HG02943 (cell line): ENCODE results near the gene VPREB1.
"Not testable (repeated sequence)": the region's sequence is repeated elsewhere in the genome, so short reads cannot be mapped to it uniquely, and the experiment has no call there.

ENCODE experiments used
- ATAC-seq: cut with Tn5 transposase; IDR thresholded peaks from one replicate; pipeline ENCODE4 v1.9.1; 2021; ENCODE audit warnings: mild to moderate bottlenecking, low read depth, moderate library complexity; ENCODE audit not compliant: unreplicated experiment

Gene VPREB1

DNA sequence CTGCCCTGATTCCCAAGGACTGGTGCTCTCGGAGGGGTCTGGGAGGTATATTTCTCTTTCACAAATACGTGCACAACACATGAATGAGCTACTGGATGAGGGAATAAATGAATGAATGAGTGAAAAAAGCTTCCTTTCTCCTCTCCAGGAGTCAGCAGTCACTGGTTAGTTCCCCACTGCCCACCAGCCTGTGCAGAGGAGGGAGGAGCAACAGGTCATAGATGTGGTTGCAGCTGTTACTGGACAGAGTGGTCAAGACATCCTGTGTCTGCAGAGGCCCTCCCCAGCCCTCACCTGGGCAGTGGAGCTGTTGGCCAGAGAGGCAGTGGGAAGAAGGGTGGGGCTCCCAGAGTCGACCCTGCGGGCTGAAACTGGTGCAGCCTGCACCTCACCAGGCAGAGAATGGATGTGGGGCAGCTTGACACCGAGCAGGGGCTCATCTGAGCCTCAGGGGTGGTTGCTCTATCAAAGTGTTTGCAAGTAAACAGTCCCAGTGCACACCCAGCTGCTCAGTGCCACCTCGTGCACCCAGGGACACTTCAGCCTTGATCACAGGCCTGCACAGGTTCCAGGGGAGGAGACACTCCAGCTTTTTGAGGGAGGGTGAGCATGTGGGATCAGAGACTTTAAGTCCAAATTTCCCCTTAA lies 1.4 kb upstream of the VPREB1 start:
- ATAC-seq = no peak

GRCh38 chr22:22245256-22245909 lies 797 bp downstream of the VPREB1 start:
- no peak for ATAC-seq

- no peak for ATAC-seq
Measured at GRCh38 chr22:22245935-22246525, 1.4 kb downstream of the VPREB1 start.

DNA sequence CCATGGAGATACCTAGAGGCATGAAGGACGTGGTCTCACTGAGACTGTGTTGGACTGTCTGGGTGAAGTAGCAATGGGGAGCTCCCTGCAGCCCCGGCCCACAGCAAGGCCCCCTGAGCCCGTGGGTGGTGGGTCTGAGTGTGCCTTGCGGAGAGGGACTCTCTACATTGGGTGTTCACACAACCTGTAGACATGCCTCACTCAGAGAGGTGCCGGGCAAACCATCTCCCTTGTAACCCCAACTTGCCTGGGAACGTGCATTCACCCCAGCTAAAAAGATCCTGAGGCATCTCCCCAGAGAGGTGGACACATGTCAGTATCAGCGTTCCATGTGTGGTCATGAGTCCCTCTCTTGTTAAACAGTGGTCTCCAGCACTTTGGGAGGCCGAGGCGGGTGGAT lies 2.1 kb downstream of the VPREB1 start:
- ATAC-seq = no peak

DNA sequence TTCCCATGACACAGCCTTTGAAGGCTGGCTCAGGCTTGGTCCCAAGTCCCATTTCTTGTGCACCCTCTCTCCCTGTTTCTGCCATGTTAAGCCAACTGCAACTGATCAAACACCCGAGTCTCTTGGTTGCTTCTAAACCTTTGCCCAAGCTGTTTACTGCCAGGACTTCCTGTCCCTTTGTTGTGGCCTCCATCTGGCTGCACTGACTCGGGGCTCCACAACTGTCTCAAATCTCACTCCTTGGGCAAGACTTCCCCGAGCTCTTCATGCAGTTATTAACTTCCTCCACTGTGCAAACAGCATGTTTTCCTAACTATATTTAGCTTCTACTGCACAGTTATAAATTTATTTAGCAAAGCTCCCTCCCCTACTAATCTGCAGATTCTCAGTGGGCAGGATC lies 4.3 kb downstream of the VPREB1 start:
- ATAC-seq = no peak

GRCh38 chr22:22250651-22251050 lies 6.1 kb downstream of the VPREB1 start:
- ATAC-seq = not testable (repeated sequence)

DNA sequence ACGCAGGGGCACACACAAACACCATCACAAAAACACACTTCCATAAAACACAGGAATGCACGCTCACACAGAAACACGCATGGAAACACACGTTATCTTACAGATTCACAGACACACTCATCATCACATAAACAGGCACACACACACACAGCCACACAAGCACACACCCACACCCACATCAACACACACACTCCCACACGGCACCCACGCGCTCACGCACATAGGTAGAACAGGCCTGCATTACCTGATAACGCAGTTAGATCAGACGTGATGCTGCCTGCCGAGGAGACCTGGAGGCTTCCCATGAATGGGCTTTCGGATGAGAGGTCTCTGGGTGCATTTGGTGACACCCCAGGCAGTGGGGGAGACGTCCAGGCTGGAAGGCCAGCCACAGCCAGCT lies 11.5 kb downstream of the VPREB1 start:
- not testable (repeated sequence) for ATAC-seq

DNA sequence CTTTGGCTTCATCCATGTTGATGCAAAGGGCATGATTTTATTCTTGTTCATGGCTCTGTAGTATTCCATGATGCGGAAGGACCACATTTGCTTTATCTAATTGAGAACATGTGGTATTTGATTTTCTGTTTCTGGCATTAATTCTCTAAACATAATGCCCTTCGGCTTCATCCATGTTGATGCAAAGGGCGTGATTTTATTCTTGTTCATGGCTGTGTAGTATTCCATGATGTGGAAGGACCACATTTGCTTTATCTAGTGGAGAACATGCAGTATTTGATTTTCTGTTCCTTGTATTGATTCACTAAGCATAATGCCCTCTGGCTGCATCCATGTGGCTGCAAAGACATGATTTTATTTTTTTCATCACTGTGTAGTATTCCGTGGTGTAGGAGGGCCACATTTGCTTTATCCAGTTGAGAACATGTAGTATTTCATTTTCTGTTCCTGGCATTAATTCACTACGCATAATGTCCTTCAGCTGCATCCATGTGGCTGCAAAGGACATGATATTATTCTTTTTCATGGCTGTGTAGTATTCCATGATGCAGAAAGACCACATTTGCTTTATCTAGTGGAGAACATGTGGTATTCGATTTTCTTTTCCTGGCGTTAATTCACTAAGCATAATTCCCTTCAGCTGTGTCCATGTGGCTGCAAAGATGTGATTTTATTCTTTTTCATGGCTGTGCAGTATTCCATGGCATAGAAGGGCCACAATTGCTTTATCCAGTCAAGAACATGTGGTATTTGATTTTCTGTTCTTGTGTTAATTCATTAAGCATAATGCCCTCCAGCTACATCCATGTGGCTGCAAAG lies 14.2 kb downstream of the VPREB1 start:
- not testable (repeated sequence) for ATAC-seq

DNA sequence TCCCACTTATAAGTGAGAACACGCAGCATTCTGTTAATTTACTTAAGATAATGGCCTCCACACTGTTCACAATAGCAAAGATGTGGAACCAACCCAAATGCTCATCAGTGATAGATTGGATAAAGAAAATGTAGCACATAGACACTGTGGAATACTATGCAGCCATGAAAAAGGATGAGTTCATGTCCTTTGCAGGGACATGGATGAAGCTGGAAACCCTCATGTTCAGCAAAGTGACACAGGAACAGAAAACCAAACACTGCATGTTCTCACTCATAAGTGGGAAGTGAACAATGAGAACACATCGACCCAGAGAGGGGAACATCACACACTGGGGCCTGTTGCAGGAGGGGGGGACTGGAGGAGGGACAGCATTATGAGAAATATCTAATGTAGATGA lies 15.6 kb downstream of the VPREB1 start:
- not testable (repeated sequence) for ATAC-seq

- not testable (repeated sequence) for ATAC-seq
Measured at GRCh38 chr22:22260586-22260985, 16.0 kb downstream of the VPREB1 start.

- not testable (repeated sequence) for ATAC-seq
Measured at GRCh38 chr22:22262332-22263074, 17.9 kb downstream of the VPREB1 start.

DNA sequence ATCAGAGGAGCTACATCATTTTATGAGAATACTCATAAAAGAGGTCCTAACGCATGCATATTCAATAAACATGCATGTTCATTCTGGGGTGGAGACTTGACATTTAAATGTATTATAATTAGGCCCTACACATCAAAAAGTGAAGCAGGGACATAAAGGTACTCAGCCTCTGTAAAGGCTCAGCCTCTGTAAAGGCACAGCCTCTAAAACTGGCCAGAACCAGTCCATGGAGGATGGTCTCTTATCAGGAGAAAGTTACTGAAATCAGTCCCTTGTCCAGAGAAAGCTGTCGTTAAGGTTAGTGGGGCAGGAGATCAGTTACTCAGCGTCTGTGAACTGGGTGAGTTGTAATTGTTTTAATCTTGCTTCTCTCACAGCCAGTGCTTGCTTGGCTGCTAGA lies 19.2 kb downstream of the VPREB1 start:
- ATAC-seq = not testable (repeated sequence)

DNA sequence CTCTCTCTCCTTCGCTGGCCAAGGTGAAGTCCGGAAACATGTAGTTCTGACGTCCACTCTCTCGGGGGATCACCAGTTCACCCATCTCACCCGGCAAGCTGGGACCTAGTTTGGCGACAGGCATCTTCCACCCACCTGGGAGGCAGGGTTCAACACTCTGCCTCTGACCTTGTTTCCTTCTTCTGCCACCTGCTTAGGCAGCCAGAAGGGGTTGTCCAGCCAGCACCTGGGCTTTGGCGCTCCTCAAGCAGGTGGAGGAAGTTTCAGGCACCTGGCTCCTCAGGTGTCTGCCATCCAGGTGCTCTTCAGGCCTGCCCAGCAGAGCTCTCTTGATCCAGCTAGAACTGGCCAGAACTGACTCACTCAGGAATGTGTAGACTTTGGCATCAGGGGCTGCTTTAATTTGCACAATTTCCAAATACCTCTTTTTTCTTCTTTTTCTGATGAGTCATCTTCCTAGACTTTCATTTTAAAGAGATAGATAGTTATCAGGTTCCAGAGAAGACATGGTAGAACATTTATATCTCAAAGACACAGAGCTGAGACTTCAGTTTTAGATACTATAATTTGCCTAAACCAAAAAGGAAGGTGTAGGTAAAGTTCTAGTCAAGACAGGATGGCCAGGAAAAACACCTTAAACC lies 25.6 kb downstream of the VPREB1 start:
- ATAC-seq = not testable (repeated sequence)

DNA sequence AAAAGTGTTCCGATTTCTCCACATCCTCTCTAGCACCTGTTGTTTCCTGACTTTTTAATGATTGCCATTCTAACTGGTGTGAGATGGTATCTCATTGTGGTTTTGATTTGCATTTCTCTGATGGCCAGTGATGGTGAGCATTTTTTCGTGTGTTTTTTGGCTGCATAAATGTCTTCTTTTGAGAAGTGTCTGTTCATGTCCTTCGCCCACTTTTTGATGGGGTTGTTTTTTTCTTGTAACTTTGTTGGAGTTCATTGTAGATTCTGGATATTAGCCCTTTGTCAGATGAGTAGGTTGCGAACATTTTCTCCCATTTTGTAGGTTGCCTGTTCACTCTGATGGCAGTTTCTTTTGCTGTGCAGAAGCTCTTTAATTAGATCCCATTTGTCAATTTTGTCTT lies 32.8 kb downstream of the VPREB1 start:
- ATAC-seq = not testable (repeated sequence)

DNA sequence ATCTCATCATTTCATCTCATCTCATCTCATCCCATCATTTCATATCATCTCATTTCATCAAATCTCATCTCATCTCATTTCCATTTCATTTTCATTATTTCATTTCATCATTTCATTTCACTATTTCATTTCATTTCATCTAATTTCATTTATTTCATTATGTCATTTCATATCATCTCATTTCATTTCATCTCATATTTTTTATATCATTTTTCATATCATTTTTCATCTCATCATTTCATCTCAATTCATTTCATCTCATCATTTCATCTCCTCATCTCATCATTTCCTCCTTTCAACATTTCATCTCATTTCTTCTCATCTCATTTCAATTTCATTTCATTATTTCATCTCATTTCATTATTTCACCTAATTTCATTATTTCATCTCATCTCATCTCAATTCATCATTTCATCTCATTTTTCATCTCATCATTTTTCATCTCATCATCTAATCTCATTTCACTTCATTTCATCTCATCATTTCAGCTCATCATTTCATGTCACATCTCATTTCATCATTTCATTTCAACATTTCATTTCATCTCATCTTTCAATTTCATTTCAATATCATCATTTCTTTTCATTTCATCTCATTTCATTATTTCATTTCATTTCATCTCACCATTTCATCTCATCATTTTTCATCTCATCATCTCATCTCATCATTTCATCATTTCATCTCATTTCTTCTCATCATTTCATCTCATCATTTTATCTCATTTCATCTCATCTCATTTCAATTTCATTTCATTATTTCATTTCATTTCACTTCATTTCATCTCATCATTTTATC lies 40.6 kb downstream of the VPREB1 start:
- ATAC-seq = not testable (repeated sequence)

- not testable (repeated sequence) for ATAC-seq
Measured at GRCh38 chr22:22286390-22287105, 42.0 kb downstream of the VPREB1 start.

DNA sequence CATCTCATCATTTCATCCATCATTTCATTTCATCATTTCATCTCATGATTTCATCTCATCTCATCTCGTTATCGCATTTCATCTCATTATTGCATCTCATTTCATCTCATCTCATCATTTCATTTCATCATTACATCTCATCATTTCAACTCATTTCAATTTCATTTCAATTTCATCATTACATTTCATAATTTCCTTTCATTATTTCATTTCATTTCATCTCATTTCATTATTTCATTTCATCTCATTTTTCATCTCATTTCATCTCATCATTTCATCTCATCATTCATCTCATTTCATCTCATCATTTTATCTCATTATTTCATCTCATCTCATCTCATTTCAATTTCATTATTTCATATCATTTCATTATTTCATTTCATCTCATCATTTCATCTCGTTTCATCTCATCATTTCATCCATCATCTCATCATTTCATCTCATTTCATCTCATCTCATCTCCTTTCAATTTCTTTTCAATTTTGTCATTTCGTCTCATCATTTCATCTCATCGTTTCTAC lies 42.6 kb downstream of the VPREB1 start:
- ATAC-seq = not testable (repeated sequence)

DNA sequence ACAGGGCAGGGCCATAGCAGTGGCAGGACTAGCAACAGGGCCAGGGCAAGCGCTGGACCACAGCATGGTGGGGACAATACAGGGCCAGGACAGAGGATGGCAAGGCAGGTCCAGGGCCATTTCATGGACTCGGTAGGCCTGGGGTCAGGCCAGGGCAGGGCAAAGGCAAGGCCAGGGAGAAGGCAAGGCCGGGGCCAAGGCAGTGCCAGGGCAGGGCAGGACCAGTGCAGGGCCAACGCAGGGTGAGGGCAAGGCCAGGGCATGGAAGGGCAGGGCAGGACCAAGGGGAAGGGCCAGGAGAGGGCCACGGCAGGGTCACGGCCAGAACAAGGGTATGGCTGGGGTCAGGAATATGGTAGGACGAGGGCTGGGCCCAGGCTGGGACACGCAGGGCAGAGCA lies 45.1 kb downstream of the VPREB1 start:
- ATAC-seq = not testable (repeated sequence)
